Gastroesophageal sphincter (tissue), 4 donors: ENCODE results near the gene VPS13C. TPM values are rescaled to one million over a fixed set of nuclear protein-coding genes. Genes with fewer than 3 reads are reported as not detected.

Experiments
- ATAC-seq: fragments of 150-250 bp; one replicate; pipeline ENCODE4 v1.9.1; 2016; ENCODE audit warnings: mild to moderate bottlenecking, moderate library complexity
- H3K27ac ChIP-seq, 4 donors: fragments of 200-600 bp; sonication (generic) in 3 of 4; 1 replicate in 3 of 4; 2 replicates in 1 of 4; pipeline ENCODE4 v1.5.1; 2016 to 2019
- H3K27me3 ChIP-seq: fragments of 200-600 bp; sonication (generic); one replicate; pipeline ENCODE4 v1.5.1; 2019
- H3K36me3 ChIP-seq, 2 donors: fragments of 200-600 bp; sonication (generic); one replicate each; pipeline ENCODE4 v1.5.1; 2019; ENCODE audit warnings: control low read depth in 1 of 2
- H3K4me1 ChIP-seq, 3 donors: fragments of 200-600 bp; sonication (generic); 1 replicate in 2 of 3; 2 replicates in 1 of 3; pipeline ENCODE4 v1.5.1; 2016 to 2019; ENCODE audit warnings: control low read depth in 2 of 3
- H3K4me3 ChIP-seq, 2 donors: fragments of 200-600 bp; sonication (generic); one replicate each; pipeline ENCODE4 v1.5.1; 2019; ENCODE audit warnings: mild to moderate bottlenecking in 1 of 2, moderate library complexity in 1 of 2
- H3K9me3 ChIP-seq, 3 donors: fragments of 200-600 bp; sonication (generic); one replicate each; pipeline ENCODE4 v1.5.1; 2017 to 2019; ENCODE audit warnings: control low read depth in 2 of 3
- CTCF ChIP-seq, 4 experiments: fragments of 200-600 bp in 2 of 4; fragments of 450-650 bp in 2 of 4; sonication (generic) in 1 of 4; IDR thresholded peaks; one replicate each; pipeline ENCODE4 v1.5.1; 2017 to 2019; ENCODE audit warnings: antibody characterized with exemption in 4 of 4, mild to moderate bottlenecking in 2 of 4, moderate library complexity in 2 of 4
- EP300 ChIP-seq: sonication (generic); formaldehyde crosslinking; IDR thresholded peaks from one replicate; pipeline ENCODE4 v1.6.1; 2017; ENCODE audit warnings: antibody characterized with exemption, mild to moderate bottlenecking
- POLR2A ChIP-seq, 2 donors: fragments of 450-650 bp; IDR thresholded peaks; one replicate each; pipeline ENCODE4 v1.6.1; 2017; ENCODE audit warnings: antibody characterized with exemption in 2 of 2, mild to moderate bottlenecking in 2 of 2, moderate library complexity in 1 of 2
- POLR2AphosphoS5 ChIP-seq: sonication (generic); formaldehyde crosslinking; IDR thresholded peaks from one replicate; pipeline ENCODE4 v1.6.1; 2017; ENCODE audit warnings: antibody characterized with exemption
- WGBS, 2 donors: methylation state at CpG; one replicate each; pipeline ENCODE4 v1.1.5; 2018; ENCODE audit warnings: low coverage in 1 of 2; 5-methylcytosine and 5-hydroxymethylcytosine counted together
- total RNA-seq, 4 donors: library from RNA; depleted of rRNA; stranded (reverse); fragments of >200 nt; gene quantifications; one replicate each; pipeline ENCODE4 v1.1.0, GENCODE V29; 2016

Gene VPS13C
- total RNA-seq, 4 donors from 2014 or later: 62.2 to 108 (median 83.4) TPM

- Histone ChIP-seq H3K27ac (no peak overlapping the region), H3K4me3 (no peak overlapping the region), H3K36me3 (peaks cover 0 to 67% of the 10 kb centered on the region in 2 donors), H3K4me1 (no peaks in the 10 kb centered on the region), H3K27me3 (no peaks in the 10 kb centered on the region), H3K9me3 (no peaks in the 10 kb centered on the region)
- WGBS, 2 donors: 79 to 80% methylated on average over 4 of the region's 4 CpGs
- ATAC-seq: no peak
- TF ChIP-seq EP300 (no peak), CTCF (IDR thresholded peaks at IDR 0.05) (no peak), POLR2AphosphoS5 (no peak), POLR2A (IDR thresholded peaks at IDR 0.05) (no peak)
These were observed 123.6 kb downstream of the VPS13C start for GRCh38 chr15:61936528-61937195.

GRCh38 chr15:61935493-61935892, 124.8 kb downstream of the VPS13C start:
- Histone ChIP-seq H3K9me3 (no peaks in the 10 kb centered on the region), H3K4me1 (no peaks in the 10 kb centered on the region), H3K27ac (no peak overlapping the region), H3K36me3 (peaks cover 0 to 68% of the 10 kb centered on the region in 2 donors), H3K4me3 (no peak overlapping the region), H3K27me3 (no peaks in the 10 kb centered on the region)
- no peak for ATAC-seq
- TF ChIP-seq EP300 (no peak), POLR2A (IDR thresholded peaks at IDR 0.05) (no peak), CTCF (IDR thresholded peaks at IDR 0.05) (no peak), POLR2AphosphoS5 (no peak)
- 89 to 98% methylated on average over 4 of the region's 4 CpGs for WGBS, 2 donors

GRCh38 chr15:61929452-61929851, 130.8 kb downstream of the VPS13C start:
- Histone ChIP-seq H3K4me3 (no peak overlapping the region), H3K27me3 (no peaks in the 10 kb centered on the region), H3K36me3 (peaks cover 2 to 78% of the 10 kb centered on the region in 2 donors), H3K9me3 (no peaks in the 10 kb centered on the region), H3K4me1 (no peaks in the 10 kb centered on the region), H3K27ac (no peak overlapping the region)
- no peak for ATAC-seq
- no peak for TF ChIP-seq POLR2AphosphoS5
- TF ChIP-seq EP300: no peak
- TF ChIP-seq CTCF (IDR thresholded peaks at IDR 0.05): no peak
- no peak for TF ChIP-seq POLR2A (IDR thresholded peaks at IDR 0.05)

GRCh38 chr15:61923173-61923572, 137.1 kb downstream of the VPS13C start:
- H3K27ac ChIP-seq: no peak overlapping the region
- no peak for ATAC-seq
- no peaks in the 10 kb centered on the region for H3K9me3 ChIP-seq
- TF ChIP-seq EP300: no peak
- TF ChIP-seq CTCF (IDR thresholded peaks at IDR 0.05): no peak
- no peak for TF ChIP-seq POLR2AphosphoS5
- WGBS, 2 donors: 89 to 97% methylated on average over 3 of the region's 3 CpGs
- H3K4me1 ChIP-seq: no peaks in the 10 kb centered on the region
- no peaks in the 10 kb centered on the region for H3K27me3 ChIP-seq
- peaks cover 9 to 78% of the 10 kb centered on the region in 2 donors for H3K36me3 ChIP-seq
- no peak overlapping the region for H3K4me3 ChIP-seq

- H3K27ac ChIP-seq: no peak overlapping the region
- peaks cover 13 to 78% of the 10 kb centered on the region in 2 donors for H3K36me3 ChIP-seq
- H3K4me3 ChIP-seq: no peak overlapping the region
- H3K9me3 ChIP-seq: no peaks in the 10 kb centered on the region
- H3K4me1 ChIP-seq: no peaks in the 10 kb centered on the region
- ATAC-seq: no peak
- no peak for TF ChIP-seq POLR2AphosphoS5
- TF ChIP-seq CTCF (IDR thresholded peaks at IDR 0.05): no peak
- TF ChIP-seq EP300: no peak
- TF ChIP-seq POLR2A (IDR thresholded peaks at IDR 0.05): no peak
- H3K27me3 ChIP-seq: no peaks in the 10 kb centered on the region
- 90 to 100% methylated on average over 1 of the region's 1 CpG for WGBS, 2 donors
These were observed 139.2 kb downstream of the VPS13C start for GRCh38 chr15:61921093-61921492.
